GM23248 (cell line): ENCODE results near the gene OXGR1.

ENCODE experiments used
- EZH2 ChIP-seq: fragments of 200-600 bp; sonication (generic); IDR thresholded peaks from 2 replicates; pipeline ENCODE4 v1.6.1; 2018; ENCODE audit warnings: antibody characterized with exemption, mild to moderate bottlenecking; ENCODE audit not compliant: insufficient read depth, poor library complexity, severe bottlenecking
- EZH2phosphoT487 ChIP-seq: fragments of 200-600 bp; sonication (generic); IDR thresholded peaks from 2 replicates; pipeline ENCODE4 v1.6.1; 2018; ENCODE audit warnings: antibody characterized with exemption, moderate library complexity, mild to moderate bottlenecking, low read depth; ENCODE audit not compliant: insufficient read depth

DNA sequence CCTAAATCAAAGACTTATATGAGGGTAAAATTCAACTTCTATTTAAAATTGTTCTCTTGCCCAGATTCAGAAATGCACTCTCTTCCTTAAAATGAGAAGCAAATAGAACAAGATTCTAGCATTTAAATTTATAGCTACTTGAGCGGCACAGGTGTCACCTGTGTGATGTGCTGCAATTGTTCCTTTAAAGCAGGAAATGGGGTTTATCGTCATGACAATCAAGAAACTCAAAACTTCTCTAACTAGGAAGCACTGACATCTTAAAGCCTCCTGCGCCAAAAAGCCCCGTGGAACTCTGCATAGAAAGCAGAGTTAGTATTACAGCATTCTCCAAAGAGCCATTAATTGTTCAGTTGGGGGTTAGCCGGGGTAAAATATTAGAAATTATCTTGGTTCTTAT lies 2.6 kb upstream of the OXGR1 start:
- TF ChIP-seq EZH2, result no peak
- TF ChIP-seq EZH2phosphoT487, result no peak
